Epithelial cell of esophagus (primary cell): ENCODE measurements around the gene TNIK.

Experiments used
- DNase-seq: peaks from one replicate; pipeline ENCODE4 v3.0.0; 2010; ENCODE audit warnings: low read depth
- H3K4me3 ChIP-seq: 2 replicates; pipeline ENCODE4 v1.5.1; 2011; ENCODE audit warnings: mild to moderate bottlenecking, low read length, control low read depth
- TF ChIP-seq, protein P1 (sequence below): IDR thresholded peaks from 2 replicates; pipeline ENCODE4 v1.5.1; 2011; ENCODE audit warnings: low read depth, mild to moderate bottlenecking, low read length, control low read depth, inconsistent platforms; ENCODE audit not compliant: insufficient read depth; ENCODE audit errors: missing control alignments

TNIK gene

DNA sequence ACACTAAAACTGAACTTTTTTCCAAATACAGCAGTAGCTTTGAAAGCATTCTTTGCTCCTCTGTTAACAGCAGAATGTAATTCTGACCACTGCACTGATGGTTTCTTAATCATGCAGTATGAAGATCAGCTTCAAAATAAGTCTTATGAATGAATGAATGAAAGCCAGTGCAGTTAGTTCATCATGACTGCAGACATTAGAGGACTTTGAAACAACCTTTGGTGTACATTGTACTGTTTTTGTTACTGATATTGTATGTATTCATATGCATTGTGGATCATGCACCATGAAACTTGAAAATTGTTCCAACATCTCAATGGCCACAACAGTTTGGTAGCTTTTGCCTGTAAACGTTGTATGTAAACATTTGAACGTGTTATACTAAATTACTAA lies 1.3 kb upstream of the TNIK start:
- H3K4me3 ChIP-seq, result no peak overlapping the region
- no peak for DNase-seq
- TF ChIP-seq, protein P1, sequence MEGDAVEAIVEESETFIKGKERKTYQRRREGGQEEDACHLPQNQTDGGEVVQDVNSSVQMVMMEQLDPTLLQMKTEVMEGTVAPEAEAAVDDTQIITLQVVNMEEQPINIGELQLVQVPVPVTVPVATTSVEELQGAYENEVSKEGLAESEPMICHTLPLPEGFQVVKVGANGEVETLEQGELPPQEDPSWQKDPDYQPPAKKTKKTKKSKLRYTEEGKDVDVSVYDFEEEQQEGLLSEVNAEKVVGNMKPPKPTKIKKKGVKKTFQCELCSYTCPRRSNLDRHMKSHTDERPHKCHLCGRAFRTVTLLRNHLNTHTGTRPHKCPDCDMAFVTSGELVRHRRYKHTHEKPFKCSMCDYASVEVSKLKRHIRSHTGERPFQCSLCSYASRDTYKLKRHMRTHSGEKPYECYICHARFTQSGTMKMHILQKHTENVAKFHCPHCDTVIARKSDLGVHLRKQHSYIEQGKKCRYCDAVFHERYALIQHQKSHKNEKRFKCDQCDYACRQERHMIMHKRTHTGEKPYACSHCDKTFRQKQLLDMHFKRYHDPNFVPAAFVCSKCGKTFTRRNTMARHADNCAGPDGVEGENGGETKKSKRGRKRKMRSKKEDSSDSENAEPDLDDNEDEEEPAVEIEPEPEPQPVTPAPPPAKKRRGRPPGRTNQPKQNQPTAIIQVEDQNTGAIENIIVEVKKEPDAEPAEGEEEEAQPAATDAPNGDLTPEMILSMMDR, result no peak

DNA sequence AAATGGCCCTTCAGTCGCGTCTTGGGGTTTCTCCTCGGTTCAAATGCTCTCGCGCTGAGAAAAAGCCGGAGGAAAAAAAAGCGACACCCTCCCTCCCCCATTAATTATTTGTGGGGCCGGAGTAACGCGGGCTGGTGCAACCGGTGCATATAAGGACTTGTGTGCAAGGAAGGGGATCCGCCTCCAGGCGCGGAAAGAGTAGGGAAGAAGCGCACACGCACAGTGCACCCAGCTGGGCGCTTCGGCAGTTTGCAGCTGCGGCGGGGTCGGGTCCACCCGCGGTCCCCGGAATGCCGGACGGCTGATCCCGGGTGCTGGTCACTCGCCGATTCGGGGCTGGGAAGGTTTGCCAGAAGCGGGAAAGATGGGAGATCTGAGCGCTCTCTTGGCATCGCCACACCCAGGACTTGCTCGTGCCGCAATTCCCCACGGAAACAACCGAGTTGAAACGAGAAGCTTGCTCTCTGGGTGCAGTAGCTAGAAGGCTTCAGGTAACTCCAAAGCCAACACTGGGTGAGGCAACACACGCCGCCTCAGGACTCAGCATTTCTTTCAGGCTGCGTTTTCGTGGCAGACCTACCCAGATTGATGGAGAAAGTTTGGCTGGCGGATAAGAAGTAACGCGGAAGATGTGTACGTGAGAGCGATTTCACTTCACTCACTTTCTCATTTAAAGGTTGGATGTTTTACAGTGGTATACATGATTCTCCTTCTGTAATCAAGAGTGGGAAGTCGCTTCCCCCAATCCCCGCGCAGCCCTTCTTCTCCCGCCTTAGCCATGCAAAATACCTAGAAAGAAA lies 720 bp upstream of the TNIK start:
- DNase-seq, result peak; percentile 43
- H3K4me3 ChIP-seq, result peak overlapping the region; percentile 53
- TF ChIP-seq, protein P1, result no peak

DNA sequence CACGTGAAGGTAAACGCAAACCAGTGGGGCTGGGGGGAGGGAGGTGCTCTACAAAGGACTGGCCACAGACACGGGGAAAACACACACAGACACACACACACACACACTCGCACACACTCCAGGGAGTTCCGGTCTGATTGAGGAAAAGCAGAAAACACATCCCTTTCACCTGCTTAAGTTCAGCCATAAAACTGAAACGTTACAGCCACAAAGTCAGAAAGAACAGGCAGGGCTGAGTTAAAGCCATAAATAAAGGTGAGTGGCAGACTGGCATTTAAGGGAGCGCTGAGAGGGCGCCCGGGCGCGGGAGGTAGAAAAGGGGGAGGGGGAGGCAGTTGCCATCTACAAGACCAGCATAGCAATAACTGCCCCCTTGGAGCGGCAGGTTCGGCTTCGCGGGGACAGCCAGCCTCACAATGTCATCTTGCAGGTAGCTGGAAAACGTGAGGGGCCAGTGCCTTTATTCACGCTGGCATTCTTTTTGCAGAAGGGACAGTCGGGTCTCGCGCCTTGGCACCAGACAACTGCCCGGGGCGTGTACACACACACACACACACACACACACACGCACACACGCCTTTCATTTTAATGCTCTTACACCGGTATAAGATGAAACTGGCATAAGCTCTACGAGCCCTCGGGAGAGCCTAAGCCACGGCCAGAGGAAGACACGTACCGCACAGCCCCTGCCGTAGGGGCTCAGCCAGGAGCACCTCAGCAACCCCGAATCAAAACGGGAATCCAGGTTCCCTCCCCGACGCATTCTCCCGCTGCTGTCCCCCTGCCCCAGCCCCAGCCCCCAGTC lies 866 bp downstream of the TNIK start:
- TF ChIP-seq, protein P1, result no peak
- peak; percentile 13 for DNase-seq
- H3K4me3 ChIP-seq, result peak overlapping the region; percentile 53

DNA sequence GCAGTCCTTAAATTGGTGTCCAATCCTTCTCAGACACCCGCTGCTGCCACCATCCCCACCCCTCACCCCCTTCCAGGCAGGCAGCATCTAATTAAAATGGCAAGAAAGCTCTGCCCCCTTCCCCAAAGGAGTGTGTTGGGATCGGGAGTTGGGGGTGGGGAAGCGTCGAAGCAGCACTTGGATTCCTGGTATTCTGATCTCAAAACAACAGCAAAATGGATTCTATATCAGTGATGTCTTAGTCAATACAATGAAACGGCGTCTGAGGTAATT lies 1.4 kb downstream of the TNIK start:
- TF ChIP-seq, protein P1, result no peak
- DNase-seq, result no peak
- H3K4me3 ChIP-seq, result no peak overlapping the region

DNA sequence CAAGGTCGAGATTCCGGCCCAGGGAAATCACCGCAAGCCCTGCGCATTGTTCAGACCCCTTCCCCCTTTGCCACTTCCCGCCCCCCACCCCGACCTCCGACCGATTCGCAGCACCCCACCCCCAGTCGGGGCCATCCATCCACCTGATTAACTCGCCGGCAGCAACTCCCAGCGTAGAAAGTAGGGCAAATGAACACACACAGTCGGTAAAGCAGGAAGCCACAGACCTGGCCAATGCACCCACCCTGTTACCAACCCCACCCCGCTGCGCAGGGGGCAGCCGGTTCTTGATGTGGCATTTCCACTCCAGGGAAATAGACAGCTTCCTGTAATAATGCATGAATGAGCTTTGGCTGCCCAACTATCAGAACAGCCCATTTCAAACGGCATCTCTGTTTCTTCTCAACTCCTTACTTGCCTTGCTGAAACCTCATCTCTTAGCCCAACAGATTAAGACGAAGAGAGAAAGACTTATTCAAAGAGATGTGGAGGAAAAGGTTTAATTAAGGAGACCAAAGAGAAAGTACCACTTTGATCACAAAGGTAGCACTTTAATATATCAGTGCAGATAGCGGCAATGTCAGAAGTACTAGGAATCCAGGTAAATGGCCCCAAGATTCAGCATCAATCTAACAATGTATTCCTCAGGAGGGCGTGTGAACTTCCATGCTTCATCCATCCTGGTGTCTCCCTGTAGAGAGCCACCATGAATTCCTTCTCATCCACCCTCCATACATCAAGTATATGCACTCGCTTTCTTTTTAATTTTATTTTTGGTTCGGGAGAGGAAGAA lies 1.9 kb downstream of the TNIK start:
- TF ChIP-seq, protein P1, result no peak
- no peak overlapping the region for H3K4me3 ChIP-seq
- DNase-seq, result no peak

DNA sequence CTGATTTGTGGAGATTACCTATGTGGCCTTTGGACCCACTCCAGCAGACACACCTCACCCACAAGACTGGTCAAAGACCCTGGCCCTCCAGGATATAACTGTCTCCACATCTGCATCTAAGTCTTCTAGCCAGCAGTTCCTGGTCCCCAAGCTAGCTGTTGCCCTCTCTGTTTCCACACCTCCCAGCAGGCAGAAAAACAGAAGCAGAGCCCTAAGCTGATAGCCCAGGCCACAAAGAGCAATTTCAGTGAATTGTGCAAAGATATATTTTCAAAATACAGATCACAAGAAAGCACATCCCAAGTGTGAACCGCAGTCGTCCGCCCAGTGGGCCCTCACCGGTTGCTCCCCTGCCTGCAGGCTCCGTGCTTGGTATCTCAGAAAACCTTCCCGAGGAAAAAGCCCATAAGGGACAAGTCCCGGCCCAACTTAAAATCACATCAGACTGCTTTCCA lies 2.6 kb downstream of the TNIK start:
- H3K4me3 ChIP-seq, result no peak overlapping the region
- no peak for DNase-seq
- TF ChIP-seq, protein P1, result no peak
